A549 (cell line): ENCODE data around the gene GPR158. TPM values are rescaled to one million over a fixed set of nuclear protein-coding genes. Genes with fewer than 3 reads are reported as not detected.

Experiments used
- ATAC-seq, 2 experiments: fragments of 200-7000 bp in 1 of 2; fragments of >200 bp in 1 of 2; cut with Nextera tagmentation in 1 of 2; cut with Tn5 transposase in 1 of 2; 3 replicates each; pipeline versions ENCODE4 v1.8.0 to v1.9.1; 2018 to 2020; ENCODE audit warnings: mild to moderate bottlenecking in 1 of 2, moderate library complexity in 1 of 2
- CTCF ChIA-PET: fragments of 300-600 bp; sonication (Branson Sonifier 250); formaldehyde crosslinking; extraction: SDS; loops from one replicate; lab custom pipeline; 2021; ENCODE audit warnings: antibody characterized with exemption, inconsistent platforms; lab: Yijun Ruan, JAX
- POLR2A ChIA-PET: fragments of 350-600 bp; formaldehyde crosslinking; extraction: SDS; loops from one replicate; lab custom pipeline; 2021; ENCODE audit warnings: antibody characterized with exemption, inconsistent platforms; lab: Yijun Ruan, JAX
- DNase-seq, 2 experiments: peaks; one replicate each; pipeline versions ENCODE4 v3.0.0 to v3.0.0-alpha.2; 2011 to 2016; ENCODE audit warnings: low read depth in 1 of 2, low spot score in 1 of 2
- FAIRE-seq: peaks from 2 replicates; lab custom pipeline; 2011; peaks lifted over from hg19 to GRCh38; lab: Jason Lieb, UNC
- H3K27ac ChIP-seq, 2 experiments: fragments of >200 bp; sonication (Bioruptor Twin); formaldehyde crosslinking; 3 replicates each; pipeline ENCODE4 v1.5.1; 2016 to 2017
- H3K4me1 ChIP-seq: fragments of >200 bp; sonication (Bioruptor Twin); formaldehyde crosslinking; 3 replicates; pipeline ENCODE4 v1.6.1; 2016
- H3K4me2 ChIP-seq: fragments of >200 bp; sonication (Bioruptor Twin); formaldehyde crosslinking; 3 replicates; pipeline ENCODE4 v1.6.1; 2016
- H3K4me3 ChIP-seq: fragments of >200 bp; sonication (Bioruptor Twin); formaldehyde crosslinking; 3 replicates; pipeline ENCODE4 v1.5.1; 2016
- H3K9me3 ChIP-seq: fragments of >200 bp; sonication (Bioruptor Twin); formaldehyde crosslinking; 3 replicates; pipeline ENCODE4 v1.6.1; 2016
- BHLHE40 ChIP-seq: IDR thresholded peaks from 2 replicates; pipeline ENCODE4 v1.6.1; 2012; ENCODE audit warnings: low read depth, low read length, inconsistent platforms
- CBX8 ChIP-seq: fragments of 200-600 bp; sonication (generic); IDR thresholded peaks from 2 replicates; pipeline ENCODE4 v1.6.1; 2016
- CEBPB ChIP-seq, 2 experiments: fragments of >200 bp in 1 of 2; sonication (Bioruptor Twin) in 1 of 2; formaldehyde crosslinking in 1 of 2; IDR thresholded peaks; 2 replicates each; pipeline ENCODE4 v1.6.1; 2012 to 2016
- CHD2 ChIP-seq: fragments of 150-350 bp; IDR thresholded peaks from 2 replicates; pipeline ENCODE4 v1.6.1; 2014; ENCODE audit warnings: low read length; ENCODE audit not compliant: partially characterized antibody
- EHF ChIP-seq: fragments of 250-450 bp; sonication (Bioruptor Pico); IDR thresholded peaks from 2 replicates; pipeline ENCODE4 v1.5.0; 2020; ENCODE audit warnings: mild to moderate bottlenecking
- EP300 ChIP-seq, 2 experiments: fragments of >200 bp; sonication (Bioruptor Twin); formaldehyde crosslinking; IDR thresholded peaks; 2 replicates in 1 of 2; 3 replicates in 1 of 2; pipeline ENCODE4 v1.6.1; 2016 to 2017
- FOSB ChIP-seq: fragments of 250-450 bp; sonication (Bioruptor Pico); IDR thresholded peaks from 2 replicates; pipeline ENCODE4 v1.5.0; 2020; ENCODE audit warnings: mild to moderate bottlenecking, moderate library complexity
- GATA3 ChIP-seq: IDR thresholded peaks from 2 replicates; pipeline ENCODE4 v1.6.1; 2012; ENCODE audit warnings: borderline replicate concordance
- KDM5A ChIP-seq: fragments of 200-600 bp; sonication (generic); IDR thresholded peaks from 2 replicates; pipeline ENCODE4 v1.6.1; 2016; ENCODE audit warnings: antibody characterized with exemption, mild to moderate bottlenecking
- RCOR1 ChIP-seq: fragments of 150-350 bp; IDR thresholded peaks from 2 replicates; pipeline ENCODE4 v1.6.1; 2014; ENCODE audit warnings: antibody characterized with exemption, low read length, low read depth
- REST ChIP-seq: fragments of 200-600 bp; sonication (generic); IDR thresholded peaks from 2 replicates; pipeline ENCODE4 v1.6.1; 2016; ENCODE audit warnings: antibody characterized with exemption, mild to moderate bottlenecking, moderate library complexity
- RFX5 ChIP-seq: fragments of 450-650 bp; IDR thresholded peaks from 2 replicates; pipeline ENCODE4 v1.7.1; 2014; ENCODE audit warnings: antibody characterized with exemption, mild to moderate bottlenecking, moderate library complexity
- SMC3 ChIP-seq: fragments of >200 bp; sonication (Bioruptor Twin); formaldehyde crosslinking; IDR thresholded peaks from 3 replicates; pipeline ENCODE4 v1.6.1; 2018; ENCODE audit warnings: inconsistent platforms
- SREBF2 ChIP-seq: fragments of 450-650 bp; IDR thresholded peaks from 2 replicates; pipeline ENCODE4 v1.6.1; 2014; ENCODE audit warnings: mild to moderate bottlenecking, moderate library complexity
- TFCP2L1 ChIP-seq: fragments of 250-450 bp; sonication (Bioruptor Pico); IDR thresholded peaks from 2 replicates; pipeline ENCODE4 v1.5.0; 2021; ENCODE audit warnings: mild to moderate bottlenecking
- TP53 ChIP-seq: fragments of 250-450 bp; sonication (Bioruptor Pico); IDR thresholded peaks from 2 replicates; pipeline ENCODE4 v1.5.0; 2021; ENCODE audit warnings: mild to moderate bottlenecking, moderate library complexity
- ZNF302 ChIP-seq: fragments of 250-450 bp; sonication (Bioruptor Pico); IDR thresholded peaks from 2 replicates; pipeline ENCODE4 v1.9.0; 2021; ENCODE audit warnings: inconsistent platforms, mild to moderate bottlenecking, moderate library complexity
- ZSCAN20 ChIP-seq: fragments of 250-450 bp; sonication (Bioruptor Pico); IDR thresholded peaks from 2 replicates; pipeline ENCODE4 v1.8.0; 2022; ENCODE audit warnings: mild to moderate bottlenecking, moderate library complexity
- WGBS: methylation state at CpG from one replicate; pipeline ENCODE4 v1.1.6; 2017; ENCODE audit errors: missing lambda C conversion rate; 5-methylcytosine and 5-hydroxymethylcytosine counted together
- polyA plus RNA-seq, 4 experiments: library from polyadenylated mRNA; depleted of rRNA in 3 of 4; stranded (reverse); fragments of >200 nt; fragmentation: RNase III in 1 of 4; extraction: RNeasy Plus Mini Kit Qiagen cat#74134 plus additional on column Dnase treatment in 1 of 4; gene quantifications; 2 replicates in 3 of 4; 3 replicates in 1 of 4; pipeline ENCODE4 v1.2.3, GENCODE V29; 2011 to 2017
- TF ChIP-seq, protein P1 (sequence below): fragments of >200 bp; sonication (Bioruptor Twin); formaldehyde crosslinking; IDR thresholded peaks from 3 replicates; pipeline ENCODE4 v1.5.1; 2016
- TF ChIP-seq, protein P2 (sequence below): fragments of 250-450 bp; sonication (Bioruptor Pico); IDR thresholded peaks from 2 replicates; pipeline ENCODE4 v1.5.0; 2021; ENCODE audit warnings: mild to moderate bottlenecking, moderate library complexity, borderline replicate concordance
- TF ChIP-seq, protein P3 (sequence below): fragments of 250-450 bp; sonication (Bioruptor Pico); IDR thresholded peaks from 2 replicates; pipeline ENCODE4 v1.5.0; 2020; ENCODE audit warnings: low read depth, mild to moderate bottlenecking, moderate library complexity

Gene GPR158
- polyA plus RNA-seq, 2 of the 4 experiments (the other 2 are of a cell fraction), result 0.01 to 0.03 TPM

GRCh38 chr10:25582961-25583360, 408.2 kb downstream of the GPR158 start:
- FAIRE-seq (no peak), ATAC-seq (no peak), DNase-seq (no peak)
- H3K4me2 ChIP-seq, result no peak overlapping the region
- 13% methylated on average over 6 of the region's 6 CpGs for WGBS
- no peak overlapping the region for H3K4me3 ChIP-seq
- TF ChIP-seq BHLHE40, result no peak
- TF ChIP-seq, all 56 proteins: peak for 0
- ChIA-PET CTCF (interaction anchor here (1.1 to 1.8 kb wide), 2 partner anchors 16 to 25 kb away, joined by 3 to 4 read pairs; no protein-coding TSS in a partner anchor), POLR2A (no interaction called here)
- Histone ChIP-seq H3K9me3 (no peaks in the 10 kb centered on the region), H3K27ac (no peak overlapping the region), H3K4me1 (no peaks in the 10 kb centered on the region)

- ATAC-seq (no peak), DNase-seq (no peak), FAIRE-seq (no peak)
- Histone ChIP-seq H3K4me3 (no peak overlapping the region), H3K4me2 (no peak overlapping the region), H3K9me3 (no peaks in the 10 kb centered on the region), H3K27ac (no peak overlapping the region), H3K4me1 (no peaks in the 10 kb centered on the region)
- TF ChIP-seq, protein P1, sequence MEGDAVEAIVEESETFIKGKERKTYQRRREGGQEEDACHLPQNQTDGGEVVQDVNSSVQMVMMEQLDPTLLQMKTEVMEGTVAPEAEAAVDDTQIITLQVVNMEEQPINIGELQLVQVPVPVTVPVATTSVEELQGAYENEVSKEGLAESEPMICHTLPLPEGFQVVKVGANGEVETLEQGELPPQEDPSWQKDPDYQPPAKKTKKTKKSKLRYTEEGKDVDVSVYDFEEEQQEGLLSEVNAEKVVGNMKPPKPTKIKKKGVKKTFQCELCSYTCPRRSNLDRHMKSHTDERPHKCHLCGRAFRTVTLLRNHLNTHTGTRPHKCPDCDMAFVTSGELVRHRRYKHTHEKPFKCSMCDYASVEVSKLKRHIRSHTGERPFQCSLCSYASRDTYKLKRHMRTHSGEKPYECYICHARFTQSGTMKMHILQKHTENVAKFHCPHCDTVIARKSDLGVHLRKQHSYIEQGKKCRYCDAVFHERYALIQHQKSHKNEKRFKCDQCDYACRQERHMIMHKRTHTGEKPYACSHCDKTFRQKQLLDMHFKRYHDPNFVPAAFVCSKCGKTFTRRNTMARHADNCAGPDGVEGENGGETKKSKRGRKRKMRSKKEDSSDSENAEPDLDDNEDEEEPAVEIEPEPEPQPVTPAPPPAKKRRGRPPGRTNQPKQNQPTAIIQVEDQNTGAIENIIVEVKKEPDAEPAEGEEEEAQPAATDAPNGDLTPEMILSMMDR, result no peak
- TF ChIP-seq SREBF2, result no peak
- TF ChIP-seq FOSB (CRISPR knock-in tag), result no peak
- TF ChIP-seq EP300 (IDR thresholded peaks at IDR 0.05), result no peak
- no peak for TF ChIP-seq RFX5
- TF ChIP-seq CHD2, result no peak
- TF ChIP-seq ZNF302 (CRISPR knock-in tag), result no peak
- TF ChIP-seq CEBPB (IDR thresholded peaks at IDR 0.05), result no peak
- TF ChIP-seq KDM5A, result no peak
- no peak for TF ChIP-seq ZSCAN20
- no peak for TF ChIP-seq TFCP2L1 (CRISPR knock-in tag)
- no peak for TF ChIP-seq RCOR1
- no peak for TF ChIP-seq TP53 (CRISPR knock-in tag)
- ChIA-PET CTCF (no interaction called here), POLR2A (no interaction called here)
- WGBS, result 4% methylated on average over 4 of the region's 4 CpGs
Measured at GRCh38 chr10:25600651-25601050, 425.9 kb downstream of the GPR158 start.

DNA sequence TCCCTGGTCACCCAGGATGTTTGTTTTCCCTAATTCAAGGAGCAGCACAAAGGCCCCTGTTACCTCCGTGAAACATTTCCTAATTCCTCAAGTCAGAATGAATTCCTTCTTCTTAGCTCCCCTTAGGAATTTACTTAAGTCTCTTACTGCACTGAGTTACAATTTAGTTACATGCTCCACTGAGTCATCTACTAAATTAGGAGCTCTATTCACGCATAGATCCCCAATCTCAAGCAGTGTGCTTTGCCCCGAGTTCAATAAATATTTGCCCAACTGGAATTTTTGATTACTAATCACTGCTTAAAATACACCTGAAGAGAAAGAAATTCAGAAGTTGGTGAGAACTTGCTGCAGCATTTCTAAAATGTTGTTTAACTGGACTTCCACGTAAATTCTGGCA, 429.8 kb downstream of the GPR158 start:
- Histone ChIP-seq H3K9me3 (no peaks in the 10 kb centered on the region), H3K4me1 (no peaks in the 10 kb centered on the region), H3K27ac (no peak overlapping the region), H3K4me2 (no peak overlapping the region), H3K4me3 (no peak overlapping the region)
- TF ChIP-seq EP300 (IDR thresholded peaks at IDR 0.05), result no peak
- POLR2A ChIA-PET, result no interaction called here
- DNase-seq (no peak), ATAC-seq (no peak), FAIRE-seq (no peak)
- 7% methylated on average over 4 of the region's 4 CpGs for WGBS
- CTCF ChIA-PET, result interaction anchor here (0.6 to 0.7 kb wide), 2 partner anchors 79 to 907 kb away, joined by 3 to 4 read pairs; no protein-coding TSS in a partner anchor

DNA sequence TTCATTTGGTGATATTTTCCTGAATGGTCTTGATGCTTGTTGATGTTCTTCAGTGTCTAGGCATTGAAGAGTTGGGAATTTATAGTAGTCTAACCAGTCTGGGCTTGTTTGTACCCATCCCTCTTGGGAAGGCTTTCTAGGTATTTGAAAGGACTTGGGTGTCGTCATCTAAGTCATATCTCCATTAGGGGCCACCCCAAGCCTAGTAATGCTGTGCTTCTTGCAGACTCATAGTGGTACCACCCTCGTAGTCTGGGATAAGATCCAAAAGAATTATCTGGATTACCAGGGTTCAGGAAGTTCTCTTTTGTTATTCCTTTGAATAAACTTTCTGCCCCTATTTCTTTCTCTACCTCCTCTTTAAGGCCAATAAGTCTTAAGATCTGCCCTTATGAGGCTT, 439.9 kb downstream of the GPR158 start:
- Histone ChIP-seq H3K27ac (no peak overlapping the region), H3K4me3 (no peak overlapping the region), H3K9me3 (no peaks in the 10 kb centered on the region), H3K4me1 (no peaks in the 10 kb centered on the region), H3K4me2 (no peak overlapping the region)
- FAIRE-seq (no peak), ATAC-seq (no peak), DNase-seq (no peak)
- ChIA-PET POLR2A (no interaction called here), CTCF (no interaction called here)
- 7% methylated on average over 2 of the region's 2 CpGs for WGBS
- TF ChIP-seq, protein P1, result no peak
- TF ChIP-seq REST (no peak), GATA3 (no peak), SMC3 (no peak), RFX5 (no peak), TFCP2L1 (CRISPR knock-in tag) (no peak), CBX8 (no peak), EHF (CRISPR knock-in tag) (no peak)
- TF ChIP-seq, protein P2, sequence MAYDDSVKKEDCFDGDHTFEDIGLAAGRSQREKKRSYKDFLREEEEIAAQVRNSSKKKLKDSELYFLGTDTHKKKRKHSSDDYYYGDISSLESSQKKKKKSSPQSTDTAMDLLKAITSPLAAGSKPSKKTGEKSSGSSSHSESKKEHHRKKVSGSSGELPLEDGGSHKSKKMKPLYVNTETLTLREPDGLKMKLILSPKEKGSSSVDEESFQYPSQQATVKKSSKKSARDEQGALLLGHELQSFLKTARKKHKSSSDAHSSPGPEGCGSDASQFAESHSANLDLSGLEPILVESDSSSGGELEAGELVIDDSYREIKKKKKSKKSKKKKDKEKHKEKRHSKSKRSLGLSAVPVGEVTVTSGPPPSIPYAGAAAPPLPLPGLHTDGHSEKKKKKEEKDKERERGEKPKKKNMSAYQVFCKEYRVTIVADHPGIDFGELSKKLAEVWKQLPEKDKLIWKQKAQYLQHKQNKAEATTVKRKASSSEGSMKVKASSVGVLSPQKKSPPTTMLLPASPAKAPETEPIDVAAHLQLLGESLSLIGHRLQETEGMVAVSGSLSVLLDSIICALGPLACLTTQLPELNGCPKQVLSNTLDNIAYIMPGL (CRISPR knock-in tag), result no peak
- TF ChIP-seq, protein P3, sequence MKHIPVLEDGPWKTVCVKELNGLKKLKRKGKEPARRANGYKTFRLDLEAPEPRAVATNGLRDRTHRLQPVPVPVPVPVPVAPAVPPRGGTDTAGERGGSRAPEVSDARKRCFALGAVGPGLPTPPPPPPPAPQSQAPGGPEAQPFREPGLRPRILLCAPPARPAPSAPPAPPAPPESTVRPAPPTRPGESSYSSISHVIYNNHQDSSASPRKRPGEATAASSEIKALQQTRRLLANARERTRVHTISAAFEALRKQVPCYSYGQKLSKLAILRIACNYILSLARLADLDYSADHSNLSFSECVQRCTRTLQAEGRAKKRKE, result no peak
